Skin epidermis (tissue), 12 donors: Measurements from ENCODE around the gene COL8A1.

Experiments
- H3K27ac ChIP-seq, 21 experiments: fragments of 200-600 bp; sonication (generic) in 11 of 21; one replicate each; pipeline ENCODE4 v1.5.0; 2020; ENCODE audit warnings: mild to moderate bottlenecking in 3 of 21, inconsistent platforms in 2 of 21, moderate library complexity in 2 of 21
- H3K4me3 ChIP-seq, 7 experiments: fragments of 200-600 bp; sonication (generic) in 2 of 7; one replicate each; pipeline ENCODE4 v1.5.0; 2020; ENCODE audit warnings: inconsistent platforms in 2 of 7, mild to moderate bottlenecking in 2 of 7, moderate library complexity in 1 of 7

The COL8A1 gene

DNA sequence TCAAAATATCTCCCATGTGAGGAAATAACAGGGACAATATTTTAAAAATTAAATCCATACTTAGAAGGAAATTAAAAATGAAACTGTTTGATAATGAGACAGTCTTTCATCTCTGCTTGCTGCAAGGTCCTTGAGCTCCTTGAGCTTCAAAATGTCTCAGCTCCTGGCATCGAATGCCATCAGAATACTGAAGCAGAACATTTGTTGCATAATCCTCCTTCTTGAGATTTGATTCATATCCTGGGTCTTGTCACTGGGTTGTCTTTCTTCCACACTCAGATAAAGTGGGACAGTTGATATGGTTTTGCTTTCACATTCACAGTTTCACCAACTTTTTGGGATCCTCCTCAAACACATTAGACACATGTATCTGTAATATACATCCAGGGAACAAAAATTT, 27.8 kb downstream of the COL8A1 start:
- Histone ChIP-seq H3K4me3 (no peak overlapping the region), H3K27ac (no peak overlapping the region)

DNA sequence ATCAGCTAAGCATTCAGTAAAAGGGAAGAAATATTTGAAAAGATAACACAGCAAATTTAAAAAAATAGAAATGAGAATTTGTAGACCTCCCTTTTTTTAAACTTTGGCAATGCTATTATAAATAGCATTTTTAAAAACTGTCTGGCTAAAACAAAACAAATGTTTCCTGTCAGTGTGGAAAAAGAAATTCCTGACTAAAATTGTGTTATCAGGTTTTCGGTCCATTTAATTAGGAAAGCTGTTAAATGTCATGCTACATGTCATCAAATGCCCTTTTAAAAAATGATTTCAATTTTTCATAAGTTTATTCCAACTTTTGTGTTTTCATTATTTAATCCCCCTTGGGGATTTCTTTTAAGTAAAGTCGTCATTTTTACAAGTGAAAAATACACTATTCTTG, 29.6 kb downstream of the COL8A1 start:
- no peak overlapping the region for H3K4me3 ChIP-seq
- H3K27ac ChIP-seq, result no peak overlapping the region

DNA sequence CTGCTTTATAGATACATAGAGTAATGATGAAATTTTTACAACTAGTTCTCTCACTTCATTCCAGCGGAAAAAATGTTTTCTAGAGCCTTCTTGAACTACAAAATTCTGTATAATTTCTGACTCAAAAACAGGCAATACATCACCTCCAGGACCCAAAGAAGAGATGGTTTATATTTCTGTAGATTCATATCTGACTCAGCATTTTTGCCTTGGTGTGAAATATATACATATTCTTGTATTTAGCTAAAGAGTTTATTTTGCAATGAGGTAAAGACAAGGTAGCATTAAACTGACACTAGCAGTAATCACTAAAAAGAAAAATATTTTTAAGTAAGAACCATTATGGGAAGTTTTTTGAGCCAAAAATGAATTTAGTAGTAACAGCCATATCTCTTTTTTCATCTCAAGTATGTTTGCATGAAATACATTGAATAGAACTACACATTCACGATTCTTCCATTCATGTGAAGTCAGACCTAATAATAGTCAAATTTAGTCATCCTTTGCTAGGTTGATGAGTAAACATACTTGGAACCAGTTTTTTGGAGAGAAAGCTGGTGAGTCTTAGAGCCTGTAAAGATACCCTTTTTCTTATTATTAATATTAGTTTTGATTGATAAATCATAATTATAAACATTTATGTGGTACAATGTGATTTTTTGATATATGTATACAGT, 31.6 kb downstream of the COL8A1 start:
- Histone ChIP-seq H3K4me3 (no peak overlapping the region), H3K27ac (no peak overlapping the region)

DNA sequence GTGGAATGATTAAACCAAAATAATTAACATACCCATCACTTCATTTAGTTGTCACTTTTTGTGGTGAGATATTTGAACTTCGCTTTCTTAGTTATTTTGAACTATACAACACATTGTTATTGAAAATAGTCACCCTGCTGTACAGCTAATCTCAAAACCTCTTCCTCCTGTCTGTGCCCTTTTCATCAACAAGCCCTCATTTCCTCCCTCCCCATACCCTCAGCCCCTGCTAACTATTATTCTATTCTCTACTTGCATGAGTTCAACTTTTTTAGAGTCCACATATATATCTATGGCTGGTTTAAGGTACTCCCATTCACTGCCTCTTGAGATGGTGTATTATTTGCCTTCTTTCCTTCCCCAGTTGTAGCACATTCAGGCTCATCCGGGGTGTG, 32.2 kb downstream of the COL8A1 start:
- no peak overlapping the region for H3K27ac ChIP-seq
- no peak overlapping the region for H3K4me3 ChIP-seq

DNA sequence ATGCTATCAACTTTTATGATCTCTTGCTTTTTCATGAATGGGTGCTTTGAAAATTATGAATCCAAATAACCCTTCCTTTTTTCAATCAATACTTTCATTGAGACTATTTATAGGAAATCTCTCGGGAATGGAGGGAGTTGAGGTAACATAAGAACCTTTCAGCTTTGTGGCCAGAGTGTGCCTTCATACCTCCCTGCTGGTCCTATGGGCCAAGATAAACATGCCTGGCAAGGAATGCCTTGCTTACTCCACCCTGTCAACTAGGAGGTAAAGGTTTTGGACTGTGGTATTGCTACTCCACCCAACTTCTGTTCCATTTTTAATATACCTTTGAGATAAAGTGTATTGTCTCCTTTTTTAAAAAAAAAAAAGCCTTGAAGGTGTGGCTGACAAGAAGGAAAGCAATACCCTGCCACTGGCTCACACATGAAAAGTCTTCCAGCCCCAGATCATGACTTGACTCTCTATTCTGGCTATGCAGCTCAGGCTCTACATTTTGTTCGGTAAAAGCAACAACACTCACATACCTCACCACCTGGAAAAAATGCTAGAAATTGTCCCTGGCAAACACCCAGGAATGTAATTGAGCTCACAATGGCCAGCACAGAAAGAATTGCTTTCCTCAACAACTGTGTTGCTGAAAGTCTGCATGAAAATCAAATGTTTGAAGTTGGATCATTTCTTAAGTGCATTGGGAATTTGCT, 35.8 kb downstream of the COL8A1 start:
- H3K4me3 ChIP-seq, result no peak overlapping the region
- H3K27ac ChIP-seq, result no peak overlapping the region

DNA sequence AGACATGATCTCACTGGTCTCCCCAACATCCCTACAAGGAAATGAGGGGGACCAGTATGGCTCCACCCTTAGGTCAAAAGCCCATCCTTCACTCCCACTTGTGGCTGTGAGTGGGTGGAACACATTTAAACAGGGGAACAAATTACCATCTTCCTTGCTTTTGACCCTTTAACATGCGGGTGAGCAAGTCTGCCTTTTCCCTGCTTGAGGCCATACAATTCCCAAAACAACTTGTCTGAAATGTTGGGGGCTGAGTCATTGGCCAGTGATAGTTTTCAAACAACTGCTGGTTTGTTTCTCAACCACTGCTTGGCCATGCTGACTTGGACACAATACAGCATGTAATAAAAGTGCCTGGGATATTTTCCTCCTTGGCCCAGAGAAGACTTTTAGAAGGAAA, 39.6 kb downstream of the COL8A1 start:
- Histone ChIP-seq H3K4me3 (no peak overlapping the region), H3K27ac (peak overlapping the region in 7 of 21 experiments; percentile 11 to 66 (median 41))

DNA sequence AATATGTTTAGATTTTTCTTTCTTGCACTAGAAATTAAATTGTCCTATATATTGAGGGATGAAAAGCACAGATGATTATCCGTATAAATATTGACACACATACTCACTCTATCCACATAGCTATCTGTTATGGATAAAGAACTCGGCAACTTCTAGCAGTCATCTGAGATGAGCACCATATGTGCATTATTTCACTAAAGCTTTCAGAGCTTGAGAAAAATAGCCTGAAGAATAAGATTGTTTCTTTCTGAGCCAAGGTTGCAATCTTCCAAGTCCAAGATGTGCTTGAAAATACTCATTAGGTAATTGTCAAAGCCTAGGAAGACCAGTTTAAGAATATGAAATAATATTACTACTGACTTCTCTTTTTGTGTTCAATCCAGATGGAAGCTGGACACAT, 40.5 kb downstream of the COL8A1 start:
- Histone ChIP-seq H3K27ac (peak overlapping the region in 2 of 21 experiments; percentile 5 to 46), H3K4me3 (no peak overlapping the region)

DNA sequence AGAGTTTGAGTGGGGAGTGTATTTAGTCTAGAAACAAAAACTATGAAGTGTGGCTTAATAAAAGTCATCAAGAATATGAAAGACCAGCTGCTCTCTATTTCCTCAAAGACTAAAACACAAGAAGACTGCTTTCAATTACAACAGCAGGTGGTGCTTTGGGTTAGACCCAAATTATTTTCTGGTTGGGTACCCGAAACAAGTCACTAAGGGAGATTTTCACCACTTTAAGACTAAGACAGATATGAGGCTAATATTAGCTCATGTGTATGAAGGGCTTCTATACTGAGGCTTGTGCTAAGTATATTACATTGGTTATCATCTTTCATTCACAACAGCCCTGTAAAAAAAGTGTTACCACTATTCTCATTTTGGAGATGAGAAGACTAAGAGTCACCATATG, 43.1 kb downstream of the COL8A1 start:
- Histone ChIP-seq H3K4me3 (no peak overlapping the region), H3K27ac (no peak overlapping the region)

DNA sequence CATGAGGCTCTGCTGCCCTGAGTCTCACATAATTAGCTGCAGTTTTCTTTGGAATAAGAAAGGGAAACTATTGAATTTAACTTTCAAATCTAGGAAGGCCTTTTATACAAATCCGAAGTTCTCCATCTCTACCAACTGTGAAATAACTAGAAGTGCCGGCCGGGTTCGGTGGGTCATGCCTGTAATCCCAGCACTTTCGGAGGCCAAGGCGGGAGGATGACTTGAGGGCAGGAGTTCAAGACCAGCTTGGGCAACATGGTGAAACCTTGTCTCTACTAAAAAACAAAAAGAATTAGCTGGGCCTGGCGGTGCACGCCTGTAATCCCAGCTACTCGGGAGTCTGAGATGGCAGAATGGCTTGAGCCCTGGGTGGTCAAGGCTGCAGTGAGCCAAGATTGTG, 43.6 kb downstream of the COL8A1 start:
- Histone ChIP-seq H3K4me3 (no peak overlapping the region), H3K27ac (no peak overlapping the region)

DNA sequence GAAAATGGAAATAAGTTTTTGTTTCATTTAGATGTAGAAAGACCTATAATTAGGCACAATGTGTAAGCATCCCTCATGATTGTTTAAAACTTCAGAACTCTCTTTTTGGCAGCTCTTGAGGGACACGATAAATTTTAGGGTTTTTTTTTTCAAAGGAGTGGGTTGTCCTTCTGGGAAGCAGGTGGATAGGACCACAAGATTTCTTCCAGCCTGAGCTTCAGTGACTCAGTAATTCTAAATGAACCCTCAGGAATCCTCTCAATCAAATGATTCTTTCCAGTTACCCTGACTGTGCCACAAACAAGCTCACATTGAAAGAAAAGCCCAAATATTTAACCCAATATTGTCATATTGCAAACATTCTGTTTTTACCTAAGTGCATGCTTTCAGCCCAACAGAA, 45.1 kb downstream of the COL8A1 start:
- Histone ChIP-seq H3K4me3 (no peak overlapping the region), H3K27ac (no peak overlapping the region)

DNA sequence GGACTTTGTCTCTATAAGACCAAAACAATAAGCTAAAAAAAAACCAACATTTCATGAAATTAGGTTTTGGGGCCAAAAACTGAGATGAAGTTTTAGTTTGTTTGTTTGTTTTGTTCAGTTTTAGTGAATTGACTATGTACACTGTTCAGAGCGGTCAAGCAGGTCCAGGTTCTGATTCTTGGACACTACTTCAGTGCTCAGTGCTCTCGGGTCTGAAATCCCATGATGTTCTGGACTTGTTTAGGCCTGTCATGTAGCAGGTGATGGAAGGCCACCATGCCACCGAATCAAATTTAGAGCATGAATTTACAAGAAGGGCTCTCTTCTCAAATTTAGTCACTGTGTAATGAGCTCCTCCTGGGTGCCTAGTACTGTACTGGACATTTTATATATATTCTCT, 45.5 kb downstream of the COL8A1 start:
- H3K4me3 ChIP-seq, result no peak overlapping the region
- no peak overlapping the region for H3K27ac ChIP-seq

DNA sequence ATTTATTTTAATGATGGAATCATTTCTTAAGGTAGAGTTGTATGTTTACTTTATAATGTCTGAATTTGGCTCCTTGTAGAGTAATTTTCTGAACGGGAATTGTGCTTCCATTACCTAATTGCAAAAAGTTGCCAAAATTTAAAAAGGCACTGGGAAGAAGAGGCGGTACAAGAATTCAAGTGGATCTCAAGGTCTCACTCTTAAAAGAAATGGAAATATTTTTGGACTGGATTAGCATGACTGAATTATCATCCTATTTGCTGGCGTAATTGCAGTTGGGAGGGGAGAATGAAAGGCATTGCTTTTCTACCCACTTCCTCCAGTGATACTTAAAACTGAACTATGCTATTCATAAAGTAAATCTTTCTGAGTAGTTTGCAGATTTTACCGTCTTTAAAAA, 46.2 kb downstream of the COL8A1 start:
- Histone ChIP-seq H3K27ac (no peak overlapping the region), H3K4me3 (no peak overlapping the region)

DNA sequence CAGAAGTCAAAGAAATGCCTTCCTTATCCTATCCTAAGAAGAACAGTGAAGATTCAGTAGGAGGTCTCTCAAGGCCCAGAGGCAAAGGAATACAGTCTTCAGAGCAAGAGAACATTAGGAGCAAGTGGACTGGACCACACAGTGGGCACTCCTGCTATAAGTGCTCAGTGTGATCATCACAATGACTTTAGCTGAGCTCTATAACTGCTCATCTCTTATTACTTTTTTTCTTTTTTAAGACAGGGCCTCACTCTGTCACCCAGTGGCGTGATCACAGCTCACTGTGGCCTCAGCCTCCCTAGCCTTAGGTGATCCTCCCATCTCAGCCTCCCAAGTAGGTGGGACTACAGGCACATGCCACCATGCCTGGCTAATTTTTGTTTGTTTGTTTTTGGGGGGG, 48.1 kb downstream of the COL8A1 start:
- Histone ChIP-seq H3K27ac (no peak overlapping the region), H3K4me3 (no peak overlapping the region)

DNA sequence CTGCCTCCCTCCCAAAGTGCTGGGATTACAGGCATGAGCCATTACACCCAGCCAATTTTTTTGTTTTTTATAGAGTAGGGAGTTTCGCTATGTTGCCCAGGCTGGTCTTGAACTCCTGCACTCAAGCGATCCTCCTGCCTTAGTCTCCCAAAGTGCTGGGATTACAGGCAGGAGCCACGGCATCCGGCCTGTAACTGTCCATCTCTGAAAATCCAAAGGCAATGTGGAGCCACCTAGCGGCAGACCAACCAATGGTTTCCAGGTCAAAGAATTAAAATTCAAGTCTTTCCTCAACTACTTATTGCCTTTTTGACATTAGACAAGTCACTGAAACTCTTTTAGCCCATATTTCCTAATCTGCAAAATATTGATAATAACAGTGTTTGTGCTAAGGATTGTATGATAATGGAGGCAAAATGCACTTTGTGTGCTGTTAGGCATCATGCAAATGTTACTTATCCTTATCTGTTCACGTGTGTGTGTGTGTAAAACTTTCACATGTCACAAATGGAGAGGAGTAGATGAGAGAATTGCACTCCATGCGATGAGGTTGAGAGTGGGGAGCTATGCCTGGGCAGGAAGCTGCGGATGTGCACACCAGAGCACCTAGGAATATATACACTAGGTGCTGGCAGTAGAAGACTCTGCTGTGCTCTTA, 48.7 kb downstream of the COL8A1 start:
- H3K27ac ChIP-seq, result no peak overlapping the region
- H3K4me3 ChIP-seq, result no peak overlapping the region

DNA sequence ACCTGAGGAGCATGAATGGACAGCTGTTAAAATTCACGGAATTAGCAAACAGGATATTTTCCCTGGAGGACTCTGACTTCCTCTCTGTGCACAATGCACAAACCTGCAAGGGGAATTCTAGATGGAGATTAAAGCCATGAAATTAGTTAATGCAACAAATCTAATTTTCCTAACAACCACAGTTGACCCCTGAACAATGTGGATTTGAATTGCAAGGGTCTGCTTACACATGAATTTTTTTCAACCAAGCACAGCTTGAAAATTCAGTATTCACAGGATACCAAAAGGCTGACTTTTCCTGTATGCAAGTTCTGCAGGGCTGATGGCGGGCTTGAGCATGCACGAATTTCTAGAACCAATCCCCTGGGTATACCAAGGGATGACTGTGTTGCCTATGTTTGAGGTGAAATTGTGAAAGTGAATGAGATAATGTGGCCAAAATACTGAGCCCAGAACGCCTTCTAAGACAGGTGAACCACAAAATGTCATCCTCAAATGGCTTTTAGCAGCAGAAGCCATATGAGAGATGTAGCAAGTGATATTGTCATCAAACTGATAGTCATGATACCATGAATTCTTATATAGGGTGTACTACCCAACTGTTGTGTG, 52.5 kb downstream of the COL8A1 start:
- Histone ChIP-seq H3K4me3 (no peak overlapping the region), H3K27ac (no peak overlapping the region)

DNA sequence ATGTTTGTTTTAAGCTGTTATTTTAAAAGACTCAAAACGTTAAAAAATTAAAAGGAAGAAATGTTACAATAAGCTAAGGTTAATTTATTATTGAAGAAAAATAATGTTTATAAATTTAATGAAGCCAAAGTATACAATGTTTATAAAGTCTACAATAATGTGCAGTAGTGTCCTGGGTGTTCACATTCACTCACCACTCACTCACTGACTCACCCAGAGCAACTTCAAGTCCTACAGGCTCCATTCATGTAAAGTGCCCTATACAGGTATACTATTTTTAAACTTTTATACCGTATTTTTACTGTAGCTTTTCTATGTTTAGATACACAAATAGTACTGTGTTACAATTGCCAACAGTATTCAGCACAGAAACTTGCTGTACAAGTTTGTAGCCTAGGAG, 55.2 kb downstream of the COL8A1 start:
- Histone ChIP-seq H3K27ac (no peak overlapping the region), H3K4me3 (no peak overlapping the region)

DNA sequence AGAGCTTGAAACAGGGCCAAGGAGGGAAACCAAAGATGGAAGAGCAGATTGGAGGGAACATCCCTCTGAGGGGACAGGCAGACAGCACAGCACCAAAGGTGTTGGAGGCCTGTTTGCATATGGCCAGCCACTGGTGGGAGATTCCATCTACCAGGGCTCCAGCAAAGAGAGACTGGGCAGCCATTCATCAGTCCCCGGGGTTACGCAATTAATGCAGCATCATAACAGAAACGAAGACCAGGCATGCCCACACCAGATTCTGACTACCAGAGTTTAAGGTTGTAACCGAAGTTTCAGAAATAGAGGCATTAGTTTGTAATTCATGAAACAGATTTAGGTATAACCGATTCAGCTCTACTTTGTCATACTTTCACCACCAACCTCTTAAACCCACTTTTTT, 58.1 kb downstream of the COL8A1 start:
- H3K4me3 ChIP-seq, result no peak overlapping the region
- H3K27ac ChIP-seq, result no peak overlapping the region

DNA sequence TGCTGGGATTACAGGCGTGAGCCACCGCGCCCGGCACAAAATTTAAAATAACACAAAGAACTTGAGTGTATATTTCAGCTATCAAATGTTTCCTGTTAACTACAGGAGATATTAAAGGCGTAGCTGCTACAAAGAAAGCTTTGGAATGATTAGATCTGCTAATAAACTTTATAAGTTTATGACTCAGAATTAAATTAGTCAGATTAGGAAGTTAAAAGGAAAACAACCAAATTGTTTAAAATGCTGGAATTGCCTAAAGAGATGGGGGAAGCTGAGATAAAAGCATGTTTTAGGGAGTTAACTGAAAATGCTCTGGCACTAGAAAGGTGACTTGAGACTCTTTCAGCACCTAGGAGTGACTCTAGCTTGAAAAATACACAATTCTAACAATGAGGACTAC, 58.9 kb downstream of the COL8A1 start:
- Histone ChIP-seq H3K4me3 (no peak overlapping the region), H3K27ac (no peak overlapping the region)

DNA sequence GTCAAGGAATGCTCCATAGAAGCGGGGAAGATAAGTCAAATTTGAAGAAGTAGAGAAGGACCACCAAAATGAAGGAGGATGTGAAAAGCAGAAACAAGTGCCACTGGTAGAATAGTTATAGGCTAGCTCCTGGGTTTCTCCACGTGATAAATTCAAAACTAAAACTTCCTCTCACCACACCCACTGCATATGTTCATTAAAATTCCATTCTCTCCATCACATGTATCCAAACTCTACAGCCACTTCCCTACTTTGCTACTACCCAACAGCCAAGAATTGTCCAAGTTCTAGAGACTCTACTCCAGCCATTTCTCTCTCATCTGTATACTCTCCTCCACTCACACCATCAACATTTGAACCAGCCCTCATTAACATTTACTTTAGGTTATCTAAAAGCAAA, 60.5 kb downstream of the COL8A1 start:
- Histone ChIP-seq H3K27ac (no peak overlapping the region), H3K4me3 (no peak overlapping the region)

DNA sequence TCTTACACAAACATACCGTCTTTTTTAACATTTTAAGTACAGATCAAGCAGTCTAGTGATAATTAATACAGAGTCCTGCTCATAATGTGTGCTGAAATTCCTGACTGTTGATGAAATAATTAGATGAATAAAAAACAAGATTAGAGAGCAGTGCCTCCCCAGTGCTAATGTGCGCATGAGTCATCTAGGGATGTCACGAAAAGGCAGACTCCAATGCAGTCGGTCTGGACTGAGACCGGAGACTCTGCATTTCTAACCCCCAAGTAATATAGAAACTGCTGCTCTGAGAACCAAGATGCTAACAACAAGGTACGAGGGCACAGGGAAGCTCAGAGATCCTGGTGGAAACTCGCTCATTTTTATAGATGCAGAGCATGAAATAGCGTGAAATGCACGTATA, 61.4 kb downstream of the COL8A1 start:
- Histone ChIP-seq H3K4me3 (no peak overlapping the region), H3K27ac (peak overlapping the region in 4 of 21 experiments; percentile 28 to 72 (median 36))
